K562 (cell line): ENCODE results near the gene TTC28.

Experiments
- CAMTA2 ChIP-seq: fragments of 250-450 bp; sonication (Bioruptor Pico); conservative IDR thresholded peaks from 2 replicates; pipeline ENCODE4 v1.5.1; 2022
- CTCF ChIP-seq, 3 experiments: IDR thresholded peaks in 2 of 3; conservative IDR thresholded peaks in 1 of 3; 2 replicates each; pipeline ENCODE4 v1.5.1; 2011 to 2012; ENCODE audit warnings: low read length in 3 of 3, mild to moderate bottlenecking in 3 of 3, control low read depth in 2 of 3, improper control_type of control experiment in 1 of 3, inconsistent platforms in 1 of 3, low read depth in 1 of 3, mixed read lengths in 1 of 3, moderate library complexity in 1 of 3; ENCODE audit not compliant: insufficient read depth in 2 of 3
- JUND ChIP-seq, 2 experiments: IDR thresholded peaks; 2 replicates in 1 of 2; 3 replicates in 1 of 2; pipeline ENCODE4 v1.6.1; 2011; ENCODE audit warnings: borderline replicate concordance in 2 of 2, low read depth in 2 of 2, low read length in 2 of 2, improper control_type of control experiment in 1 of 2, missing biosample characterization in 1 of 2, missing genetic modification characterization in 1 of 2, missing genetic modification reagents in 1 of 2
- MXI1 ChIP-seq: IDR thresholded peaks from 2 replicates; pipeline ENCODE4 v1.6.1; 2011; ENCODE audit warnings: low read depth, mild to moderate bottlenecking, improper control_type of control experiment, low read length
- NR2C2 ChIP-seq, 2 experiments: fragments of 200-800 bp in 1 of 2; sonication (Bioruptor generic) in 1 of 2; sonication (generic) in 1 of 2; formaldehyde crosslinking in 1 of 2; IDR thresholded peaks; 2 replicates each; pipeline versions ENCODE4 v1.6.1 to v1.8.0; 2016 to 2022; ENCODE audit warnings: mild to moderate bottlenecking in 1 of 2, missing compliant biosample characterization in 1 of 2, missing genetic modification characterization in 1 of 2, missing genetic modification reagents in 1 of 2
- SMC3 ChIP-seq: conservative IDR thresholded peaks from 2 replicates; pipeline ENCODE4 v1.6.1; 2011; ENCODE audit warnings: low read depth, low read length, improper control_type of control experiment; ENCODE audit not compliant: insufficient read depth
- SPI1 ChIP-seq: IDR thresholded peaks from 2 replicates; pipeline ENCODE4 v1.6.1; 2011; ENCODE audit warnings: low read depth, low read length, control low read depth, borderline replicate concordance
- U2AF2 ChIP-seq: fragments of 200-400 bp; formaldehyde crosslinking; optimal IDR thresholded peaks from 2 replicates; pipeline ENCODE3; 2017; ENCODE audit warnings: low read depth, mild to moderate bottlenecking, low read length
- TF ChIP-seq, protein P1 (sequence below): fragments of 450-650 bp; formaldehyde crosslinking; IDR thresholded peaks from 2 replicates; pipeline ENCODE4 v1.4.0; 2020; ENCODE audit warnings: mild to moderate bottlenecking, moderate library complexity

DNA sequence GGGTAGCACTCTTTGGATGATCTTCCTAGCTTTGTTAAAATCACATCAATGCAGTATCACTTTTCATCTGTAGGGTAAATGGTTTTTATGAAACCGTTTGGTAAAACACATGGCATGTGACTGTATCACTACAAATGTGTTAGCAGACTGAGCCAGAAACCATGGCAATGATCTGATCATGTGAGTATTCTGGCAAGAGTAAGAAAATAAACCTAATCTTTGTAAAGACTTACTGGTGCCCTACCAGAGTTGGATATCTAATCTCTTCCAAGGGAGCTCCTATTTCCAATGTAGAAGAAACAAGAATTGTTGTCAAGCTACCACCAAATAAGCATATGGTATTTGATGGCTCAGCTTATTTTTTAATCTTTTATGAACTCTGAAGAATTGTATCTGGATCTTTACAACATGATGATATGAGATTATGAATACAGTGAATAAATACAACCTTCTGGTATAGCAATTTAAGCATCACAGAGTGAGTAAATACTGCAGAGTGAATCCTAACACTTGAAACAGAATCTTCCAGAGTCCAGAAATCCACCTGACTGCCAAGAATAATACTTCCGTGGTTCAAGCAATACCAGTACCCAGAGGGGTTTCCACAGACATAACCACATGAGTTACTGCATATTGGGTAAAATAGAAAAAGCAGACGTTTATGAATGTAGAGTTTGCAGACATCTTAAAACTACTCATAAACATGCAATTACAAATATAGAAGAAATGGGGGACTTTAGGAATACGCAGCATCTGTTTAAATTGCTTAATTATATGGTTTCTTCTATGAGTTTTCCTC is 238.8 kb downstream of the TTC28 start:
- TF ChIP-seq MXI1 (no peak), CAMTA2 (no peak), NR2C2 (CRISPR knock-in tag; IDR thresholded peaks at IDR 0.05) (no peak), NR2C2 (tag; IDR thresholded peaks at IDR 0.05) (no peak), SMC3 (no peak), U2AF2 (no peak), CTCF (IDR thresholded peaks at IDR 0.05 in 2 of 3, conservative IDR thresholded peaks at IDR 0.05 in 1 of 3; ENCODE audit: insufficient read depth in 2 of 3, low read depth in 1 of 3, low read length in 3 of 3) (no peak), JUND (IDR thresholded peaks at IDR 0.05; ENCODE audit: borderline replicate concordance, low read depth, low read length) (no peak), JUND (tag; IDR thresholded peaks at IDR 0.05; ENCODE audit: borderline replicate concordance, low read depth, low read length) (no peak), SPI1 (no peak)
- TF ChIP-seq, protein P1, sequence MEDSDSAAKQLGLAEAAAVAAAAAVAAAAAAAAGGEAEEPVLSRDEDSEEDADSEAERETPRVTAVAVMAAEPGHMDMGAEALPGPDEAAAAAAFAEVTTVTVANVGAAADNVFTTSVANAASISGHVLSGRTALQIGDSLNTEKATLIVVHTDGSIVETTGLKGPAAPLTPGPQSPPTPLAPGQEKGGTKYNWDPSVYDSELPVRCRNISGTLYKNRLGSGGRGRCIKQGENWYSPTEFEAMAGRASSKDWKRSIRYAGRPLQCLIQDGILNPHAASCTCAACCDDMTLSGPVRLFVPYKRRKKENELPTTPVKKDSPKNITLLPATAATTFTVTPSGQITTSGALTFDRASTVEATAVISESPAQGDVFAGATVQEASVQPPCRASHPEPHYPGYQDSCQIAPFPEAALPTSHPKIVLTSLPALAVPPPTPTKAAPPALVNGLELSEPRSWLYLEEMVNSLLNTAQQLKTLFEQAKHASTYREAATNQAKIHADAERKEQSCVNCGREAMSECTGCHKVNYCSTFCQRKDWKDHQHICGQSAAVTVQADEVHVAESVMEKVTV (CRISPR knock-in tag): no peak
